ENCODE measurements around the gene PDE4B.
"Not testable (repeated sequence)": the region's sequence is repeated elsewhere in the genome, so short reads cannot be mapped to it uniquely, and the experiment has no call there.

Gene PDE4B

GRCh38 chr1:65959896-65960567 lies 167.3 kb downstream of the PDE4B start:
- Mint-ChIP-seq H3K4me3 (no peak overlapping the region), H3K27me3 (ENCODE audit: low read depth) (peaks cover 5% of the 10 kb centered on the region), H3K4me1 (ENCODE audit: low read depth) (peaks cover 4% of the 10 kb centered on the region), H3K9me3 (no peaks in the 10 kb centered on the region), H3K27ac (no peak overlapping the region), H3K36me3 (ENCODE audit: low read depth) (no peaks in the 10 kb centered on the region)
- no peak for DNase-seq (ENCODE audit: low spot score)

GRCh38 chr1:65963156-65963888 lies 170.6 kb downstream of the PDE4B start:
- Mint-ChIP-seq H3K4me3 (no peak overlapping the region), H3K36me3 (ENCODE audit: low read depth) (no peaks in the 10 kb centered on the region), H3K4me1 (ENCODE audit: low read depth) (peaks cover 4% of the 10 kb centered on the region), H3K9me3 (no peaks in the 10 kb centered on the region), H3K27ac (no peak overlapping the region), H3K27me3 (ENCODE audit: low read depth) (peaks cover 5% of the 10 kb centered on the region)
- no peak for DNase-seq (ENCODE audit: low spot score)

GRCh38 chr1:65964123-65964522 lies 171.4 kb downstream of the PDE4B start:
- Mint-ChIP-seq H3K9me3 (no peaks in the 10 kb centered on the region), H3K27ac (no peak overlapping the region), H3K4me1 (ENCODE audit: low read depth) (peaks cover 4% of the 10 kb centered on the region), H3K36me3 (ENCODE audit: low read depth) (no peaks in the 10 kb centered on the region), H3K4me3 (no peak overlapping the region), H3K27me3 (ENCODE audit: low read depth) (peaks cover 5% of the 10 kb centered on the region)
- no peak for DNase-seq (ENCODE audit: low spot score)

- no peaks in the 10 kb centered on the region for H3K4me1 Mint-ChIP-seq (ENCODE audit: low read depth)
- H3K36me3 Mint-ChIP-seq (ENCODE audit: low read depth), result no peaks in the 10 kb centered on the region
- H3K9me3 Mint-ChIP-seq, result no peaks in the 10 kb centered on the region
- no peak for DNase-seq (ENCODE audit: low spot score)
- H3K27me3 Mint-ChIP-seq (ENCODE audit: low read depth), result peaks cover 5% of the 10 kb centered on the region
- H3K27ac Mint-ChIP-seq, result no peak overlapping the region
- no peak overlapping the region for H3K4me3 Mint-ChIP-seq
Measured at GRCh38 chr1:65965112-65965996, 172.7 kb downstream of the PDE4B start.

- not testable (repeated sequence) for H3K4me3 Mint-ChIP-seq; H3K9me3 Mint-ChIP-seq; H3K27ac Mint-ChIP-seq; H3K36me3 Mint-ChIP-seq (ENCODE audit: low read depth); H3K4me1 Mint-ChIP-seq (ENCODE audit: low read depth); DNase-seq (ENCODE audit: low spot score); H3K27me3 Mint-ChIP-seq (ENCODE audit: low read depth)
Measured at GRCh38 chr1:65967492-65967891, 174.8 kb downstream of the PDE4B start.

- no peak for DNase-seq (ENCODE audit: low spot score)
- Mint-ChIP-seq H3K36me3 (ENCODE audit: low read depth) (no peaks in the 10 kb centered on the region), H3K4me1 (ENCODE audit: low read depth) (no peaks in the 10 kb centered on the region), H3K4me3 (no peak overlapping the region), H3K9me3 (peaks cover 12% of the 10 kb centered on the region), H3K27me3 (ENCODE audit: low read depth) (no peaks in the 10 kb centered on the region), H3K27ac (no peak overlapping the region)
Measured at GRCh38 chr1:65971547-65971946, 178.9 kb downstream of the PDE4B start.

- peaks cover 2% of the 10 kb centered on the region for H3K27me3 Mint-ChIP-seq (ENCODE audit: low read depth)
- H3K27ac Mint-ChIP-seq, result no peak overlapping the region
- no peaks in the 10 kb centered on the region for H3K36me3 Mint-ChIP-seq (ENCODE audit: low read depth)
- no peak for DNase-seq (ENCODE audit: low spot score)
- no peak overlapping the region for H3K4me3 Mint-ChIP-seq
- no peaks in the 10 kb centered on the region for H3K4me1 Mint-ChIP-seq (ENCODE audit: low read depth)
- H3K9me3 Mint-ChIP-seq, result peaks cover 18% of the 10 kb centered on the region
Measured at GRCh38 chr1:65975708-65976107, 183.0 kb downstream of the PDE4B start.

- Mint-ChIP-seq H3K27ac (no peak overlapping the region), H3K4me1 (ENCODE audit: low read depth) (no peaks in the 10 kb centered on the region), H3K9me3 (peaks cover 18% of the 10 kb centered on the region), H3K4me3 (no peak overlapping the region), H3K36me3 (ENCODE audit: low read depth) (no peaks in the 10 kb centered on the region), H3K27me3 (ENCODE audit: low read depth) (peaks cover 2% of the 10 kb centered on the region)
- DNase-seq (ENCODE audit: low spot score), result no peak
Measured at GRCh38 chr1:65979136-65980044, 186.7 kb downstream of the PDE4B start.

- H3K4me3 Mint-ChIP-seq, result no peak overlapping the region
- no peak for DNase-seq (ENCODE audit: low spot score)
- H3K9me3 Mint-ChIP-seq, result peaks cover 12% of the 10 kb centered on the region
- no peak overlapping the region for H3K27ac Mint-ChIP-seq
- H3K4me1 Mint-ChIP-seq (ENCODE audit: low read depth), result no peaks in the 10 kb centered on the region
- H3K27me3 Mint-ChIP-seq (ENCODE audit: low read depth), result peaks cover 2% of the 10 kb centered on the region
- no peaks in the 10 kb centered on the region for H3K36me3 Mint-ChIP-seq (ENCODE audit: low read depth)
Measured at GRCh38 chr1:65980237-65980636, 187.5 kb downstream of the PDE4B start.

- no peaks in the 10 kb centered on the region for H3K4me1 Mint-ChIP-seq (ENCODE audit: low read depth)
- no peaks in the 10 kb centered on the region for H3K9me3 Mint-ChIP-seq
- no peak overlapping the region for H3K27ac Mint-ChIP-seq
- H3K4me3 Mint-ChIP-seq, result no peak overlapping the region
- peaks cover 2% of the 10 kb centered on the region for H3K27me3 Mint-ChIP-seq (ENCODE audit: low read depth)
- no peaks in the 10 kb centered on the region for H3K36me3 Mint-ChIP-seq (ENCODE audit: low read depth)
- DNase-seq (ENCODE audit: low spot score), result no peak
Measured at GRCh38 chr1:65983500-65983899, 190.8 kb downstream of the PDE4B start.

- no peak overlapping the region for H3K27ac Mint-ChIP-seq
- no peaks in the 10 kb centered on the region for H3K36me3 Mint-ChIP-seq (ENCODE audit: low read depth)
- H3K9me3 Mint-ChIP-seq, result no peaks in the 10 kb centered on the region
- no peaks in the 10 kb centered on the region for H3K27me3 Mint-ChIP-seq (ENCODE audit: low read depth)
- no peaks in the 10 kb centered on the region for H3K4me1 Mint-ChIP-seq (ENCODE audit: low read depth)
- no peak for DNase-seq (ENCODE audit: low spot score)
- H3K4me3 Mint-ChIP-seq, result no peak overlapping the region
Measured at GRCh38 chr1:65985393-65986066, 192.8 kb downstream of the PDE4B start.

- H3K27ac Mint-ChIP-seq, result no peak overlapping the region
Measured at GRCh38 chr1:65986146-65986545, 193.5 kb downstream of the PDE4B start.

GRCh38 chr1:65990161-65990560 lies 197.5 kb downstream of the PDE4B start:
- peaks cover 7% of the 10 kb centered on the region for H3K27me3 Mint-ChIP-seq (ENCODE audit: low read depth)
- no peak overlapping the region for H3K4me3 Mint-ChIP-seq
- H3K9me3 Mint-ChIP-seq, result no peaks in the 10 kb centered on the region
- no peak for DNase-seq (ENCODE audit: low spot score)
- H3K27ac Mint-ChIP-seq, result no peak overlapping the region
- H3K36me3 Mint-ChIP-seq (ENCODE audit: low read depth), result no peaks in the 10 kb centered on the region
- no peaks in the 10 kb centered on the region for H3K4me1 Mint-ChIP-seq (ENCODE audit: low read depth)

More at GRCh38 chr1:65986146-65986545, 193.5 kb downstream of the PDE4B start:
- no peak overlapping the region for H3K4me3 Mint-ChIP-seq
- DNase-seq (ENCODE audit: low spot score), result no peak
- H3K4me1 Mint-ChIP-seq (ENCODE audit: low read depth), result no peaks in the 10 kb centered on the region
- H3K27me3 Mint-ChIP-seq (ENCODE audit: low read depth), result peaks cover 2% of the 10 kb centered on the region
- H3K9me3 Mint-ChIP-seq, result no peaks in the 10 kb centered on the region
- H3K36me3 Mint-ChIP-seq (ENCODE audit: low read depth), result no peaks in the 10 kb centered on the region

Data from T-helper 2 cell treated with Interferon-gamma antibody and Interleukin-4, amounts not matched to agents 5 μg/mL and 100 μg/mL, for 36 hours (primary cell).